ENCODE results near the gene KRTAP13-2. TPM values are rescaled to one million over a fixed set of nuclear protein-coding genes. Genes with fewer than 3 reads are reported as not detected.

The KRTAP13-2 gene
- total and polyA plus RNA-seq, 2 of the 8 experiments (the other 6 are each of a cell fraction or from before 2014, with no cell fraction given) = not detected

DNA sequence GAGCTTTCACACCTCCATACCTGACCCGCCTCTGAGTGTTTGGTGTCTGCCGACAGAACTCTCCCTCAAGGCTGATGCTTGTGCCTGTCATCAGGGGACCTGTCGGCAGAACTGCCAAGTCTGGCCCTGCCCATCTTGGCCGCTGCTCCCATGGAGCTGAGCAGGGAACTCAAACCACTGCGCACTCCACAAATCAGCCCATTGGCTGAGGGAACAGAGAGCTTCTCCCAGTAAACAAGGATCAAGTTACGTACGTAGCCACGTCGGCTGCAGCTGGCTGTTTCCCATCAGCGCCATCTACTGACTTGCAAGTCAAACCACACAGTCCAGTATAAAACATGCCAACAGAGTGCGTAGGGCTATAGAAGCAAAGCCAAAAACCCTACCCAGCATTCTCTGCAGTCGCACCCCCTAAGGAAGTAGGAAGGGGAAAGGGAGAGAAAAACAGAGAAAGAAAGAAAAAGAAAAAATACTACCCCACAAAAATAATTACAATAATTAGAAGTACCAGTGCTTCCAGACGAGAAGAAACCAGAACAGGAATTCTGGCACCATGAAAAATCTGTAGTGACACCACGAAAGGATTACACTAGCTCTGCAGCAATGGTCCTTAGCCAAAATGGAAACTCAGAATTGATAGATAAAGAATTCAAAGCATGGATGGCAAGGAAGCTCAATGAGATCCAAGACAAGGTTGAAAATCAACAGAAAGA lies 36.9 kb upstream of the KRTAP13-2 start:
- POLR2A ChIA-PET (ENCODE audit: partially characterized antibody) = no interaction called here
- no peak overlapping the region for H2BK15ac ChIP-seq (ENCODE audit: low read length)
- 22% methylated on average over 14 of the region's 14 CpGs; no CpG with 5 or more reads in 1 of the 2 experiments for WGBS, 2 experiments (ENCODE audit: extremely low coverage in 1 of 2, insufficient coverage in 1 of 2, insufficient read length in 1 of 2, insufficient replicate concordance in 2 of 2, low coverage in 1 of 2, low lambda C conversion rate in 2 of 2, missing lambda C conversion rate in 1 of 2)
- no peak overlapping the region for H3K27ac ChIP-seq (ENCODE audit: low read depth, low read length)
- H3K23ac ChIP-seq (ENCODE audit: insufficient read length) = no peak overlapping the region
- no peaks in the 10 kb centered on the region for H3K36me3 ChIP-seq (ENCODE audit: control insufficient read depth in 2 of 4, insufficient read depth in 4 of 4, low read length in 3 of 4)
- no peaks in the 10 kb centered on the region for H3K27me3 ChIP-seq (replicated peaks in 1 of 4; ENCODE audit: control insufficient read depth in 3 of 4, extremely low read depth in 1 of 4, insufficient read depth in 3 of 4, low read length in 3 of 4)
- H2AFZ ChIP-seq (ENCODE audit: low read length) = peak overlapping the region; percentile 100
- H3K4me1 ChIP-seq (replicated peaks in 1 of 4; ENCODE audit: control insufficient read depth in 3 of 4, insufficient read depth in 4 of 4, low read length in 3 of 4) = peaks cover 0 to 3% (median 1%) of the 10 kb centered on the region in 4 experiments; a peak in 1 of 7 replicates
- no peak overlapping the region for H3K4ac ChIP-seq (replicated peaks; ENCODE audit: insufficient read length, low read depth, low read length)
- H2BK5ac ChIP-seq (ENCODE audit: low read depth, low read length) = no peak overlapping the region
- no peak overlapping the region for H2BK20ac ChIP-seq (ENCODE audit: low read length)
- no peak overlapping the region for H2AK5ac ChIP-seq (ENCODE audit: low read depth, low read length)
- CTCF ChIA-PET (ENCODE audit: partially characterized antibody) = interaction anchor here (0.6 to 2.5 kb wide), 25 partner anchors 9 to 1513 kb away, joined by 3 to 18 read pairs (median 4); partner anchors contain the start of genes KRTAP13-3, KRTAP13-4 and KRTAP23-1
- peak overlapping the region; percentile 47 to 61; a peak in 3 of 4 replicates for H3K4me2 ChIP-seq (ENCODE audit: insufficient read depth in 1 of 2, low read depth in 2 of 2, low read length in 2 of 2)
- no peaks in the 10 kb centered on the region for H3K23me2 ChIP-seq (ENCODE audit: low read depth, low read length)
- 0 out of 2 replicates have a peak overlapping the region, but pooled peaks have one; percentile 38 for H4K8ac ChIP-seq (ENCODE audit: extremely low read depth, insufficient read depth, low read length)
- no peak overlapping the region; the same call in 1 of the 2 replicates for H3K18ac ChIP-seq (ENCODE audit: extremely low read depth, low read length)
- H3K14ac ChIP-seq (ENCODE audit: insufficient read length) = no peak overlapping the region
- H3K56ac ChIP-seq (replicated peaks; ENCODE audit: insufficient read length, low read depth, low read length) = no peak overlapping the region
- H2BK12ac ChIP-seq (ENCODE audit: low read depth, low read length) = 0 out of 2 replicates have a peak overlapping the region, but pooled peaks have one; percentile 19
- no peak overlapping the region for H2BK120ac ChIP-seq (replicated peaks; ENCODE audit: low read depth, low read length)
- no peaks in the 10 kb centered on the region for H3K9me3 ChIP-seq (ENCODE audit: insufficient read depth in 2 of 2, low read depth in 1 of 2, low read length in 1 of 2)
- no peaks in the 10 kb centered on the region for H4K20me1 ChIP-seq (replicated peaks in 1 of 2; ENCODE audit: control insufficient read depth in 1 of 2, insufficient read depth in 2 of 2, low read length in 2 of 2)
- no peak overlapping the region for H4K5ac ChIP-seq (ENCODE audit: insufficient read length, low read depth, low read length)
- no peak overlapping the region for H4K91ac ChIP-seq (replicated peaks; ENCODE audit: insufficient read length, low read length)
- H3K4me3 ChIP-seq (ENCODE audit: extremely low read depth in 1 of 4, insufficient read depth in 2 of 4, low read depth in 3 of 4, low read length in 4 of 4) = peak overlapping the region in 1 of 4 experiments; percentile 28; a peak in 1 of 8 replicates
- peak; percentile 74 to 95 for DNase-seq (ENCODE audit: low read depth in 1 of 2, low spot score in 2 of 2)
- H3K9ac ChIP-seq (replicated peaks in 1 of 4; ENCODE audit: extremely low read depth in 1 of 4, low read depth in 3 of 4, low read length in 3 of 4) = no peak overlapping the region
- peak; percentile 99 for FAIRE-seq
- H3K79me1 ChIP-seq (ENCODE audit: low read depth, low read length) = no peaks in the 10 kb centered on the region
- H3K79me2 ChIP-seq (ENCODE audit: control insufficient read depth in 1 of 2, insufficient read depth in 2 of 2, low read length in 2 of 2) = no peaks in the 10 kb centered on the region
- TF ChIP-seq KDM4A (IDR thresholded peaks at IDR 0.05; ENCODE audit: low read depth, low read length, severe bottlenecking) (peak; percentile 27), SAP30 (IDR thresholded peaks at IDR 0.05; ENCODE audit: insufficient read depth, insufficient replicate concordance, low read length) (no peak), EGR1 (IDR thresholded peaks at IDR 0.05; ENCODE audit: borderline replicate concordance, low read depth, low read length) (no peak), YY1 (IDR thresholded peaks at IDR 0.05; ENCODE audit: low read depth, low read length) (0 out of 2 replicates have a peak, but pooled peaks have one; percentile 16), POU5F1 (IDR thresholded peaks at IDR 0.05; ENCODE audit: low read depth, low read length) (no peak), SIN3A (conservative IDR thresholded peaks at IDR 0.05 in 1 of 2, IDR thresholded peaks at IDR 0.05 in 1 of 2; ENCODE audit: low read depth in 1 of 2, low read length in 2 of 2) (0 out of 4 replicates have a peak, but pooled peaks of 1 of the 2 experiments have one; percentile 24), EP300 (IDR thresholded peaks at IDR 0.05; ENCODE audit: borderline replicate concordance in 1 of 2, low read depth in 2 of 2, low read length in 2 of 2) (peak in 1 of 2 experiments; percentile 72; a peak in 1 of 3 replicates), CREB1 (IDR thresholded peaks at IDR 0.05) (peak; percentile 83), TAF1 (IDR thresholded peaks at IDR 0.05; ENCODE audit: low read depth, low read length) (0 out of 2 replicates have a peak, but pooled peaks have one; percentile 23)
- TF ChIP-seq, protein P1, sequence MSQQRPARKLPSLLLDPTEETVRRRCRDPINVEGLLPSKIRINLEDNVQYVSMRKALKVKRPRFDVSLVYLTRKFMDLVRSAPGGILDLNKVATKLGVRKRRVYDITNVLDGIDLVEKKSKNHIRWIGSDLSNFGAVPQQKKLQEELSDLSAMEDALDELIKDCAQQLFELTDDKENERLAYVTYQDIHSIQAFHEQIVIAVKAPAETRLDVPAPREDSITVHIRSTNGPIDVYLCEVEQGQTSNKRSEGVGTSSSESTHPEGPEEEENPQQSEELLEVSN (IDR thresholded peaks at IDR 0.05) = peak; percentile 64; the same call in 1 of the 2 replicates

All from H1 (cell line).